ENCODE results near the gene GRM8. TPM values are rescaled to one million over a fixed set of nuclear protein-coding genes. Genes with fewer than 3 reads are reported as not detected.

The GRM8 gene
- total RNA-seq, 2 experiments from 2014 or later, result not detected

DNA sequence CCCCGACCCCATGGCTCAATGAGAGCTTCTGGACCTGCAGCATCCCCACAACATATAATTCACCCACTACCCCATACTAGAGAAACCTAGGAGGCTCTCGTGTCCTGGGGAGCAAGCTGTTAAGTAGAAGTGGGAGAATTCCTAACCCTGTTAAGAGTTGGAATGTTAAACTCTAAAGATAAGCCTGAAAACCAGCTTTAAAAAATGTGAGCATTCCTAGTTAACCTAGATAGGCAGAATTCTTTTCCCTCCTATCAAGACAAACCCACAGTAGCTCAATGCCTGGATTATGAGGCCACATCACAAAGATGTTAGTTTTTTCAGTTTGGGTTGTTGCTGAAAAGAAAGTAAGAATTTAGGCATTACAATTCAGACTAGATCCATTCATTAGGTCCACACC lies 42.9 kb downstream of the GRM8 start:
- Mint-ChIP-seq H3K36me3 (ENCODE audit: low read depth) (no peaks in the 10 kb centered on the region), H3K4me3 (no peak overlapping the region), H3K27me3 (peaks cover 7% of the 10 kb centered on the region), H3K27ac (no peak overlapping the region), H3K9me3 (no peaks in the 10 kb centered on the region), H3K4me1 (no peaks in the 10 kb centered on the region)
- ChIA-PET POLR2A (no interaction called here), CTCF (no interaction called here)
- DNase-seq, result no peak

DNA sequence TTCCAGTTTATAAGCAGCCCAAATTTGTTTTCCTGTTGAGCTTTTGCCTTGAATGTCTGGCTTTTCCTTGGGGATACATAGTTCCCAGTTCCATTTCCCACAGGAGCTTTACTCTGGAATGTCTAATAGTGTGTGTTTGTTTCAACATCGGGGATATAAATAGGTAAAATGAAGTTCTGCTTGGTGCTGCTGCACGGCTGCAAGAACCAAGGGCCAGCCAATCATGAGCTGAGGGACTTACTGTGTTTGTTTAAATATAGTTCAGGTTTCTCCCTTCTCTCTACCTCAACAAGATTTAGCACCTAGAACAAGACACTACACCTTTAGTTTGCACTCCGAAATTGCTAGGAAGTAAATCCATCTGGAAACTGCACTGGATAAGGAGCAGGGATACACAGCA lies 43.9 kb downstream of the GRM8 start:
- Mint-ChIP-seq H3K9me3 (no peaks in the 10 kb centered on the region), H3K4me3 (no peak overlapping the region), H3K4me1 (no peaks in the 10 kb centered on the region), H3K27me3 (peaks cover 4% of the 10 kb centered on the region), H3K36me3 (ENCODE audit: low read depth) (no peaks in the 10 kb centered on the region), H3K27ac (no peak overlapping the region)
- CTCF ChIA-PET, result no interaction called here
- no peak for DNase-seq
- POLR2A ChIA-PET, result no interaction called here

DNA sequence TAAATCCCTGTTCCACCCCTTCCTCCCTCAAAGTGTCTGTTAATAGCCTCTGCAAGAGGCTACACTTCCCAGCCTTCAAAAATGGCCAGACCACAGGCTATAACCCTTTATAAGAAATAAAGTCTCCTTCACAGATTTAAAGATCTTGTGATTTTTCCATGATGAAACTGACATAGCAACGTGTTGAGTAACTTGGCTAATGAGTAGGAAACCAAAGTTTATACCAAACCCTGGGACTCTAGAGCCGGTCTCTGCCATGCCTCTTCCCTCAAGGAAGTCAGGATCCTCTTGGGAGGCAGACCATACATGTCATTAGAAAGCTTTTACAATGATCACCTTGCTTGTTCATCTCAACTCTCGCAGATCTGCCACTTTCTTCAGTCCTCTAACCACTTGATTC lies 44.4 kb downstream of the GRM8 start:
- Mint-ChIP-seq H3K27ac (no peak overlapping the region), H3K27me3 (peaks cover 2% of the 10 kb centered on the region), H3K36me3 (ENCODE audit: low read depth) (no peaks in the 10 kb centered on the region), H3K9me3 (no peaks in the 10 kb centered on the region), H3K4me1 (no peaks in the 10 kb centered on the region), H3K4me3 (no peak overlapping the region)
- POLR2A ChIA-PET, result no interaction called here
- no peak for DNase-seq
- CTCF ChIA-PET, result no interaction called here

DNA sequence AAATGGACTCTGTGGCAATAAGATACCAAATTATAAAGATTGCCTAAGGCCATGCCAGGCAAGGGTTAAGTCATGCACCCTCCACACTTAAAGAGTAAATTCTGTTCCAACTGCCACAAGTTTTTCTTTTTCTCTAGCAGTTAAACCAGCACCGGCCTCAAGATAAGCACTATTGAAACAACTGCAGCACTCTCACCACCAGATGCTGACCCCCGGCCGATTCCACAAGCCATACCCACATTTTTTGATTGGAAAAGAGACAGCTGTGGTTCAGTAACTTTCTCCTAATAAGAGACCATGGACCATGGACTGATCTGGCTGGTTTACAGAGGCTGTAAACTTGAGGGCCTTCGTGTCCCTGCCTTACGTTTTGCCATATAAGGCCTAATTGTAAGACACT lies 44.9 kb downstream of the GRM8 start:
- POLR2A ChIA-PET, result no interaction called here
- CTCF ChIA-PET, result no interaction called here
- Mint-ChIP-seq H3K4me3 (no peak overlapping the region), H3K27me3 (peaks cover 2% of the 10 kb centered on the region), H3K4me1 (no peaks in the 10 kb centered on the region), H3K27ac (no peak overlapping the region), H3K36me3 (ENCODE audit: low read depth) (no peaks in the 10 kb centered on the region), H3K9me3 (no peaks in the 10 kb centered on the region)
- DNase-seq, result no peak

DNA sequence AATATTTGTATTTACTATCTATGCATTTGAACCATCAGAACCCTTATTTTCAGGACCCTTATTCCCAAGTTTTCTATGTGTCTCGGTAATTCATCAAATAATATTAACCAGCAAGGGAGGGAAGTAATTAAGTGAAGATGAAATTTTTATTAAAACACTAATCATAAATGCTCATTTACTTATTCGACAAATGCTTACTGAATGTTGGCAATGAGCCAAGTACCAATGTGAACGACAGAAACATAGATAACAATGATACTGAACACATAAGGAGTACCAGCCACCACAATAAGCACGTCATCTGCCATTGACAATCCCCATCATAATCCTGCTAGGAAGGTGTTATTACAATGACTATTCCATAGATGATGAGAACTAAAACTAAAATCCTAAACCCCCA lies 45.5 kb downstream of the GRM8 start:
- ChIA-PET CTCF (no interaction called here), POLR2A (no interaction called here)
- no peaks in the 10 kb centered on the region for H3K4me1 Mint-ChIP-seq
- no peaks in the 10 kb centered on the region for H3K36me3 Mint-ChIP-seq (ENCODE audit: low read depth)
- no peak for DNase-seq
- peaks cover 2% of the 10 kb centered on the region for H3K27me3 Mint-ChIP-seq
- no peak overlapping the region for H3K27ac Mint-ChIP-seq
- no peaks in the 10 kb centered on the region for H3K9me3 Mint-ChIP-seq
- H3K4me3 Mint-ChIP-seq, result no peak overlapping the region

DNA sequence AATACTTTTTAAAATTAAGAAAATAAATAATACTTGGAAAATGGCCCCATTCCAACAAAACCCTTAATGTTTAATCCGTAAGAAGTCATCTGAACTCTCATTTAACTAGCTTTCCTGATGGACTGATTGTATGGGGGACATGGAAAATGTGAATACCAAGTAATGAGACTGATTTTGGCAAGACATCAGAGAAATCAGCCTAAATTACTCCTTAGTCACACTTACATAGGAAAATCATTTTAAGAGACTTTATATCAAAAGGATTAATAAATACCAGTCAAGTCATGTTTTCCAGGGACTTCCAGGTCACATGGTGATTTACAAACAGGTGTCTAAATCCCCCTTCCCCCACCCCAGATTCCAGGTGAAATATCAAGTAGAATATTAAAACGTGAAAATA lies 58.2 kb downstream of the GRM8 start:
- Mint-ChIP-seq H3K36me3 (ENCODE audit: low read depth) (no peaks in the 10 kb centered on the region), H3K27ac (no peak overlapping the region), H3K4me3 (no peak overlapping the region), H3K9me3 (no peaks in the 10 kb centered on the region), H3K27me3 (peaks cover 10% of the 10 kb centered on the region), H3K4me1 (no peaks in the 10 kb centered on the region)
- no peak for DNase-seq
- CTCF ChIA-PET, result no interaction called here
- POLR2A ChIA-PET, result no interaction called here

DNA sequence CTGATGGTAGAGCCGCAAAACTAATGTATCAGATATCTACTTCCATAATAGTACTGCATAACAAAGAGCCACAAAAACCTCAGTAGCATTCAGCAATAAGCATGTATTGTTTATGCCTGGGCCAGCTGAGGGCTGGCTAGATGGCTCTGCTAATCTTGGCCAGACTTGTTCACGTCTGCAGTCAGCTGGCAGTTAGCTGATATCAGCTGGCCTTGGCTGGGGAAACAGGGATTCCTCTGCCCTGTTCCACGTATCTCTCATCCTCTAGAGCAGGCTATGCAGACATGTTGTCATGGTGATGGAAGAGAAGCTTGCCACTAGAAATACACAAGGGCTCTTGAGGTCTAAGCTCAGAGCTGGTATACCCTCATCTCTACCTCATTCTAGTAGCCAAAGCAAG lies 62.9 kb downstream of the GRM8 start:
- H3K27me3 Mint-ChIP-seq, result peaks cover 15% of the 10 kb centered on the region
- no peak for DNase-seq
- ChIA-PET POLR2A (no interaction called here), CTCF (no interaction called here)
- no peaks in the 10 kb centered on the region for H3K9me3 Mint-ChIP-seq
- no peak overlapping the region for H3K27ac Mint-ChIP-seq
- H3K4me1 Mint-ChIP-seq, result peaks cover 4% of the 10 kb centered on the region
- no peak overlapping the region for H3K4me3 Mint-ChIP-seq
- H3K36me3 Mint-ChIP-seq (ENCODE audit: low read depth), result no peaks in the 10 kb centered on the region

DNA sequence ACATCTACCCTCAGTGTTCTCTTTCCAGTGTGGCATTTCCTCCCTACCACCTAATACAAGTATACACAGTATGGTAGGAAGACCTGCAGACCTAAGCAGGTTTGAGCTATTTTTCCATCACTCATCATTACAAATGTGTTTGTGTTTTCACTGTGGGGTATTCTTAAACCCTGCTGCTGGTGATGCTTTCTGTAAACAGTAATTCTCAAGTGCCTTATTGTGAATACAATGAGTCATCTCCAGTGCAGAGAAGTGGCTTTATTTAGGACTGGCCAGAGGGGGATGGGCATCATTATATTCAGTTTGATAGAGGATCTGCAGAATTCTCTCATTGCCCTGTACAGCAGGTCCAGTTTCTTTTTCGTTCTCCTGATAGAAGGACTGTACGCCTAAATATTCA lies 63.7 kb downstream of the GRM8 start:
- peaks cover 4% of the 10 kb centered on the region for H3K4me1 Mint-ChIP-seq
- H3K9me3 Mint-ChIP-seq, result no peaks in the 10 kb centered on the region
- POLR2A ChIA-PET, result no interaction called here
- H3K27ac Mint-ChIP-seq, result no peak overlapping the region
- no peak overlapping the region for H3K4me3 Mint-ChIP-seq
- CTCF ChIA-PET, result interaction anchor here (1.0 kb wide), 1 partner anchor 82 kb away, joined by 3 read pairs; no protein-coding TSS in a partner anchor
- no peak for DNase-seq
- H3K27me3 Mint-ChIP-seq, result peaks cover 15% of the 10 kb centered on the region
- H3K36me3 Mint-ChIP-seq (ENCODE audit: low read depth), result no peaks in the 10 kb centered on the region

DNA sequence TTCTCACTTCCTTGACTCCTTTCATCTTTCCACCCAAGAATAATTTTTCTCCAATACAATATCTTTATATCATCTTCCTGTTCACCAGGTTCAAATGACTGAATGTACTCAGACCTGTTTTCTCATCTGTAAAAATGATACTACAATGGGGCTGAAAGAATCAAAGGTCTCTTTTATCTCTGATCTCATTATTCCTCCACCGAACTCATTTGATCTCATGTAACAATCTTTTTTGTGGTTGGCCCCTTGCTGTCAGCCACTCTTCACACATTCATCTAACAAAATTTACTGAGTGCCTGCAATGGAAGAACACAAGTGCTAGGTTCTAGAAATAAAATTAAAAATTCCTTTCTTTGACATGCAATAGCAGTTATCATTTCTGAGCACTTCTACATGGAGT lies 65.0 kb downstream of the GRM8 start:
- no peak for DNase-seq
- ChIA-PET POLR2A (no interaction called here), CTCF (interaction anchor here (1.0 kb wide), 1 partner anchor 84 kb away, joined by 3 read pairs; no protein-coding TSS in a partner anchor)
- no peak overlapping the region for H3K27ac Mint-ChIP-seq
- no peaks in the 10 kb centered on the region for H3K36me3 Mint-ChIP-seq (ENCODE audit: low read depth)
- peaks cover 15% of the 10 kb centered on the region for H3K27me3 Mint-ChIP-seq
- no peak overlapping the region for H3K4me3 Mint-ChIP-seq
- H3K9me3 Mint-ChIP-seq, result no peaks in the 10 kb centered on the region
- H3K4me1 Mint-ChIP-seq, result peaks cover 4% of the 10 kb centered on the region

DNA sequence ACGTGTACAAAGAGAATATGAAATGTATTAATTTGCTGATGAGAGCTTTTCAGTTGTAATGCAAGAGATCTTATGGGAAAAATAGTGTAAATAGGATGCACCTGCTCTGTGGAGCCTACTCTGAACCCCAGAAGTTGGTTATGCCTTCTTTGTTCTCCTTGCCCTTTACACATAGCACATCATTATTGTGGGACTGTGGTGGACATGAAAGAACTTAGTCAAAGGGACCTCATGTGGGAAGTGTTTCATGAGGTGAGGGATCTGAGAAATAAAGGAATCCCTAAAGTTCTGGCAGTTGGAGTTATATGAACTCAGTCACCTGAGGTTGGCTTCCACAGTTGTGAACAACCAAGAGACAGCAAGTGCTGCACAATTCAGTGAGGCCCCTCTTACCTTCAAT lies 66.1 kb downstream of the GRM8 start:
- H3K27me3 Mint-ChIP-seq, result peaks cover 13% of the 10 kb centered on the region
- no peak overlapping the region for H3K27ac Mint-ChIP-seq
- DNase-seq, result no peak
- POLR2A ChIA-PET, result no interaction called here
- H3K9me3 Mint-ChIP-seq, result no peaks in the 10 kb centered on the region
- no peaks in the 10 kb centered on the region for H3K36me3 Mint-ChIP-seq (ENCODE audit: low read depth)
- CTCF ChIA-PET, result no interaction called here
- peaks cover 4% of the 10 kb centered on the region for H3K4me1 Mint-ChIP-seq
- no peak overlapping the region for H3K4me3 Mint-ChIP-seq

DNA sequence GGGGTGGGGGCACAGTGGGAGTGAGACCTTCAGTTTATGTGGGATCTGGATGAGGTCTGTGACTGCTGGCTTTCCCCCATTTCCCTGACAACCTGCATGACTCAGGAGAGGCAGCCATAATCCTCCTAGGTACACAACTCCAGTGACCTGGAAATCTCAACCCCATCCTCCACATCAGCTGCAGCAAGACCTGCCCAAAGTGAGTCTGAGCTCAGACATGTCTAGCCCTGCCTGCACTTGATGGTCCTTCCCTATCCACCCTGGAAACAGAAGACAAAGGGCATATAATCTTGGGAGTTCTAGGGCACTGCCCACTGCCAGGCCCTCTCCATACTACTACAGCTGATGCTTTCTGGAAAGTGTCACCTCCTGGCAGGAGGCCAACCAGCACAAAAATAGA lies 75.6 kb downstream of the GRM8 start:
- ChIA-PET CTCF (no interaction called here), POLR2A (no interaction called here)
- Mint-ChIP-seq H3K4me3 (no peak overlapping the region), H3K4me1 (no peaks in the 10 kb centered on the region), H3K9me3 (peaks cover 4% of the 10 kb centered on the region), H3K27ac (no peak overlapping the region), H3K36me3 (ENCODE audit: low read depth) (no peaks in the 10 kb centered on the region), H3K27me3 (peaks cover 4% of the 10 kb centered on the region)
- no peak for DNase-seq

DNA sequence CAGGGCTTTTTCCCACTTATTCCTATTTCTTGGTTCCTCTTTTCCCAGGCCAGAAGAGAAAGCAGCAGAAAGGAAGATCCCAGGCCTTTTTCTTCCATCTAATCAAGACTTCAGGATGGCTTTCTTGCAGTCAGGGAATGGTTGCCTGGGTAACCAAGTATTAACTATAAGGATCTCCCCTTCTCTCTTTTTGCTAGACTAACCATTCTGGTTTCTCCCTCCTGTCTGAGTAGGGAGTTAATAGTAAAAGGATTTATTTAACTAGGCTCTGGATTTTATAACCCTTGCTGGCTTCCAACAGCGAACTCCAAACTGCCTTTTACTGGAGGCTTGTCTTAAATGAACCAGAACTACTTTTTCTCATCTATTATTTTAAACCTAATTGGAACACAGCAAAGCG lies 90.4 kb downstream of the GRM8 start:
- DNase-seq, result no peak
- ChIA-PET POLR2A (no interaction called here), CTCF (no interaction called here)

DNA sequence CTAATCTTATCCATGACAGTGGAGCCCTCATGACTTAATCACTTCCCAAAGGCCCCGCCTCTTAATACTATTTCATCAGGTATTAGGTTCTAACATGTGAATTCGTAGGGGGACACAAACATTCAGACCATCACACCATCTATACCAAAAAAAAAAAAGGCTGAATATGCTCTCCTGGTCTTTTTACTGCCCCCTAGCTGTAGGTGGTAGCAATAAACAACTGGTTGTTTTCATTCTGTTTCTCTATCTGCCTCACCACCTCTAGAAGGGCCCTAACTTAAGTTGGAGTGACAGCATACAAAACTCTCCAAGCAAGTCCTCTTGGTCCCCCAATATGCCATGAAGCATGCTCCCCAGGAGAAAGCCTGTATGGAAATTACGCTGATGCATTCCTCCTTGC lies 94.1 kb downstream of the GRM8 start:
- H3K9me3 Mint-ChIP-seq, result no peaks in the 10 kb centered on the region
- DNase-seq, result no peak
- ChIA-PET POLR2A (no interaction called here), CTCF (no interaction called here)
- no peaks in the 10 kb centered on the region for H3K36me3 Mint-ChIP-seq (ENCODE audit: low read depth)
- H3K4me1 Mint-ChIP-seq, result no peaks in the 10 kb centered on the region
- H3K27ac Mint-ChIP-seq, result no peak overlapping the region
- H3K4me3 Mint-ChIP-seq, result no peak overlapping the region
- no peaks in the 10 kb centered on the region for H3K27me3 Mint-ChIP-seq

More for the DNA sequence above, 90.4 kb downstream of the GRM8 start:
- Mint-ChIP-seq H3K27me3 (peaks cover 5% of the 10 kb centered on the region), H3K36me3 (ENCODE audit: low read depth) (no peaks in the 10 kb centered on the region), H3K9me3 (no peaks in the 10 kb centered on the region), H3K27ac (no peak overlapping the region), H3K4me3 (no peak overlapping the region), H3K4me1 (no peaks in the 10 kb centered on the region)

DNA sequence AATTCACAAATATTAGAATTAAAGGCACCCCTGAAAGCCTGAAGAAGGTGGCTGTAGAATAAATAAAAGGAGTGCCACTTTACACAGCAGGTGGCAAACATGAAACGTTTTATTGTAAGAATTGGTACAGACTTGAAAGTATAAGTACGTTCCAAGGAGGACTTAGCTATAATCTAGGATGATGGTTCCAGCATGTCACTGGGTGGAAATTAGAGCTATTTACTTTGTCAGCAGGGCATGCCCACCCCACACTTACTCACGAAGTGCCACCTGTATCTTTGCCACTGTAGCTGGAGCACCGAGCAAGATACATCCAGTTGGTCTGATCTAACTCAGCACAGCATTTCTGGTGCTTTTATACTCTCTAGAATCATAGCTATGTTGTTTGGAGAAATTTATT lies 97.8 kb downstream of the GRM8 start:
- POLR2A ChIA-PET, result no interaction called here
- no peak for DNase-seq
- no peak overlapping the region for H3K4me3 Mint-ChIP-seq
- H3K36me3 Mint-ChIP-seq (ENCODE audit: low read depth), result no peaks in the 10 kb centered on the region
- no peaks in the 10 kb centered on the region for H3K4me1 Mint-ChIP-seq
- H3K9me3 Mint-ChIP-seq, result no peaks in the 10 kb centered on the region
- no peak overlapping the region for H3K27ac Mint-ChIP-seq
- peaks cover 3% of the 10 kb centered on the region for H3K27me3 Mint-ChIP-seq
- CTCF ChIA-PET, result no interaction called here

DNA sequence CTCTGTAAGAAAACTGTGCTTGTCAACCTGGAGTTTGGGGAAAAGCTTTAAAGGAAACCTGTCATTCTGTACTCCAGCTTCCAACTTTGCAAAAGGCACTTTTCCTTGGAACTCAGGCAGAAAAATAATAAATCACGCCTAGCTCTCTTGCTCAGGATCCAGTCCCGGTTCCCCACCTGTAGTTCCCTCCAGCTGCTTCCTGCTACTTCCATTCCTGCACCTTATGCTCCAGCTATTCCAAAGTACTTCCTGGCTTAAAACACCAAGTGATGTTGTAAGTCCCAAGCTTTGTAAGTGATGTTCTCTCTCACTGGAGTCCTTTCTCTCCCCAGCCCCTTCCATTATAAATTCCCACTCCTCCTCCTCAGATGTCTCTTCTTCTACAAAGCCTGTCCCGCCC lies 98.6 kb downstream of the GRM8 start:
- no peak for DNase-seq
- no peaks in the 10 kb centered on the region for H3K9me3 Mint-ChIP-seq
- peaks cover 7% of the 10 kb centered on the region for H3K27me3 Mint-ChIP-seq
- H3K4me3 Mint-ChIP-seq, result no peak overlapping the region
- no peaks in the 10 kb centered on the region for H3K36me3 Mint-ChIP-seq (ENCODE audit: low read depth)
- CTCF ChIA-PET, result no interaction called here
- H3K27ac Mint-ChIP-seq, result no peak overlapping the region
- POLR2A ChIA-PET, result no interaction called here
- no peaks in the 10 kb centered on the region for H3K4me1 Mint-ChIP-seq

Data from activated CD4-positive, alpha-beta T cell treated with anti-CD3 and anti-CD28 coated beads, Interleukin-2, amount 10 ng/mL, durations not matched to agents 7 days and 5 days (primary cell).